Adipocyte (in vitro differentiated cells): ENCODE data around the gene NAA10.

Experiments
- DNase-seq: peaks from one replicate; pipeline ENCODE4 v3.0.0-alpha.2; 2015; ENCODE audit warnings: low read depth
- H3K27me3 ChIP-seq: replicated peaks from 2 replicates; pipeline ENCODE4 v1.7.0; 2013; ENCODE audit warnings: mild to moderate bottlenecking, low read length, moderate library complexity; ENCODE audit not compliant: control insufficient read depth, insufficient read depth
- H3K36me3 ChIP-seq: 2 replicates; pipeline ENCODE4 v1.7.0; 2013; ENCODE audit warnings: low read length, mild to moderate bottlenecking, moderate library complexity; ENCODE audit not compliant: control insufficient read depth, insufficient read depth, severe bottlenecking
- H3K4me1 ChIP-seq: 2 replicates; pipeline ENCODE4 v1.7.0; 2013; ENCODE audit warnings: mild to moderate bottlenecking, low read length, moderate library complexity; ENCODE audit not compliant: control insufficient read depth, insufficient read depth
- H3K4me3 ChIP-seq: 2 replicates; pipeline ENCODE4 v1.7.0; 2013; ENCODE audit warnings: mild to moderate bottlenecking, low read length, moderate library complexity
- H3K9ac ChIP-seq: 2 replicates; pipeline ENCODE4 v1.7.0; 2013; ENCODE audit warnings: mild to moderate bottlenecking, low read length, moderate library complexity
- H3K9me3 ChIP-seq: 2 replicates; pipeline ENCODE4 v1.7.0; 2013; ENCODE audit warnings: mild to moderate bottlenecking, low read length, moderate library complexity; ENCODE audit not compliant: control insufficient read depth

Gene NAA10

DNA sequence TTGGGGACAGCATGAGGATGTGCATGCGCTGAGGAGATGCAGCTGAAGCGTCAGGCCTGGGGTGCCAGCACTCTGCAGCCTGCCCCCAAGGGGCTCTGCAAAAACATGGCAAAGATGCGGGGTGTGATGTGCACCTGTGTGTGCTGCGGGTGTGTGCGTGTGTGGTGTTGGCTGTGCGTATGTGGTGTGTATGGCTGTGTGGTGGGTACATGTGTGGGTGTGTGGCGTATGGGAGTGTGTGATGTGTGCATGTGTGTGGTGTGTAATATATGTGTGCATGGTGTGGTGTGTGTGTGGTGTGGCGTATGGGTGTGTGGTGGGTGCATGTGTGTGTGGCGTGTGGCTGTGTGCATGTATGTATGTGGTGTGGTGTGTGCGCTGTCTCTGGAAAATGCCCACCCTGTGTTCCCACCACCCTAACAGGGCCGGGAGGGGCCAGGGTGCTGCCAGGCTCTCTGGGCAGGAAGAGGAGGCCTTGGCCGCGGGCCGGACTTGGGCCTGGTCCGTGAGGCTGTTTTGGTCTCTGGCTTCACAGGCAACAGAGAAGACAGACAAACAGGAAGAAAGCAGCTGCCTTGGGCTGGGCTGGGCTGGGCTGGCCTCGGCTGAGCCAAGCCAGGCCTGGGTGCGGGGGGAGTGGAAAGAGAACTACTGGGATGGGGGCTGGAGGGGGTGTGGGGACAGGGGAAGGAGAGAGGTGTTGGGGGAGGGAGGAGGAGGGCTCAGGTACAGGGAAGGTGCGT lies 31.4 kb downstream of the NAA10 start:
- peaks cover 7% of the 10 kb centered on the region for H3K4me1 ChIP-seq
- no peak overlapping the region for H3K4me3 ChIP-seq
- peaks cover 12% of the 10 kb centered on the region for H3K27me3 ChIP-seq
- DNase-seq = no peak
- no peaks in the 10 kb centered on the region for H3K36me3 ChIP-seq
- H3K9me3 ChIP-seq = no peaks in the 10 kb centered on the region
- H3K9ac ChIP-seq = no peak overlapping the region

DNA sequence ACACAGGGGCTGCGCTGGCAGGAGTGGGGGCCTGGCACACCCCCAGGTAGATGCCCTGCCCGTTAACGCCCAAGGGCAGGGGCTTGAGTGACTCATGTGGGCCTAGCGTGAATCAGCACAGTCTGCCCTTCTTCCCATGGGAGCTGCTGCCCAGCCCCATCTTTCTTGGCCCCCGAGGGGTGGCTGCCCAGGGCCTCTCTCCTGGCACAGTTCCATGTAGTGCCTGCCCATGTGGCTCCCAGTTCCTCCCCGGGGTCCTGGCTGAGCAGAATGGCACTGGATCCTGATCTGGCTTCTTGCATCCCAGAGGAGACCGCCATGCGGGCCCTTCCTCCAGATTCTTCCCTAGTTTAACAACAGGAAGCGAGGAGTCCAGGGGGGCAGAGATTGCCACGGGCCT lies 32.5 kb downstream of the NAA10 start:
- H3K27me3 ChIP-seq = peaks cover 16% of the 10 kb centered on the region
- H3K4me1 ChIP-seq = peaks cover 7% of the 10 kb centered on the region
- DNase-seq = no peak
- no peaks in the 10 kb centered on the region for H3K9me3 ChIP-seq
- H3K36me3 ChIP-seq = no peaks in the 10 kb centered on the region
- no peak overlapping the region for H3K9ac ChIP-seq
- H3K4me3 ChIP-seq = no peak overlapping the region

GRCh38 chrX:153901753-153902140 lies 33.1 kb downstream of the NAA10 start:
- H3K4me3 ChIP-seq = no peak overlapping the region
- peaks cover 7% of the 10 kb centered on the region for H3K4me1 ChIP-seq
- no peaks in the 10 kb centered on the region for H3K36me3 ChIP-seq
- peaks cover 13% of the 10 kb centered on the region for H3K27me3 ChIP-seq
- peaks cover under 1% of the 10 kb centered on the region for H3K9me3 ChIP-seq
- no peak overlapping the region for H3K9ac ChIP-seq
- no peak for DNase-seq

DNA sequence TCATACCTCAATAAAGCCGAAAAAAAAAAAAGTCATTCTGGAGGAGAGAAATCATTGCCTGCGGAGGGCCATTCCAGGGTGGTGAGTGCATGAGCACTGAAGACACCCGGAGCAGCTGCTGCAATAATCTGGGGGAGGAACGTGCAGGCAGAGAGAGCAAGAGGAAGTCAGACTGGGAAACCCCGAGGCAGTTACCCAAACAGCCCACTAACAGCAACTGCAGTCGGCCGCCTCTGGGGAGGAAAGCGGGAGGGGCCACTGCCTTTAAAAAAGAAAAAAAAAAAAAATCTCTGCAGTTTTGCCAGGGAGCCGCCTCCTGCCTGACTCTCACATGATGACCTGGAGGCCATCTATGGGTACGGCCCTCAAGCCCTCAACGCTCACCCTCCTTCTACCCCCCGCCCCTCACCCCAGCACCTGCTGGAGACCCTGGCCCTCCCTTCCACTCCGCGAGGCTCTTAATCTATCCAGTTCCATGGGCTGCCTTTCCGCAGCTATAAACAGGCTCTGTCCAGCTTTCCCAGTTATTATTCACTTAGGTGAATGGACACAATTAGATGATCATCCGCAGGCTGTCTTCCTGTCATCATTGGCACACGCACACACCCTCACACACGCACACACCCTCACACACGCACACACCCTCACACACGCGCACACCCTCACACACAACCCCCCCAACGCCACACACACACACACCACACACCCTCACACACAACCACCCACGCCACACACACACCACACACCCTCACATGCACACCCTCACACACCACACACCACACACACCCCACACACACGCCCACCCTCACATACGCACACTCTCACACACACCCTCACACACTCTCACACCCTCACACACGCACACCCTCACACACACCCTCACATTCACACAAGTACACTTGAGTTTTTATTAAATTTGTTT lies 33.7 kb downstream of the NAA10 start:
- H3K4me1 ChIP-seq = peaks cover 7% of the 10 kb centered on the region
- DNase-seq = peak; percentile 76
- peaks cover 7% of the 10 kb centered on the region for H3K9me3 ChIP-seq
- H3K4me3 ChIP-seq = no peak overlapping the region
- peaks cover 15% of the 10 kb centered on the region for H3K27me3 ChIP-seq
- no peak overlapping the region for H3K9ac ChIP-seq
- H3K36me3 ChIP-seq = no peaks in the 10 kb centered on the region

DNA sequence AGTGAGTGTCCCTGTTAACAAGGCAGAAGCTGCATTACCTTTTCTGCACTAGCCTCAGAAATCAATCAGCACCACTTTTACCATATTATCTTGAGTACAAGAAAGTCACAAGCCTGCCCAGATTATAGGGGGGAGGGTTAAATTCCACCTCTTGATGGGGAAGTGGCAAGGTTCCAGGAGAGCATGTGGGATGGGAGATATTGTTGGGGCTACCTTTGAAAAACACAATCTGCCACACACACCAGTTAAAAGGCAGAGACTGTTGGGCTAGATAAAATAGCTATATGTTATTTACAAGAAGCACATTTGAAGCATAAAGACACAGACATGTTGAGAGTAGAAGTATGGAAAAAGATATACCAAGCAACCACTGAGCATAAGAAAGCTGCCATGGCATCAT lies 36.9 kb downstream of the NAA10 start:
- Histone ChIP-seq H3K9ac (no peak overlapping the region), H3K9me3 (peaks cover 11% of the 10 kb centered on the region), H3K27me3 (peaks cover 32% of the 10 kb centered on the region), H3K4me3 (no peak overlapping the region), H3K4me1 (peaks cover 7% of the 10 kb centered on the region), H3K36me3 (no peaks in the 10 kb centered on the region)
- DNase-seq = no peak

- peaks cover 66% of the 10 kb centered on the region for H3K27me3 ChIP-seq
- H3K36me3 ChIP-seq = no peaks in the 10 kb centered on the region
- H3K9ac ChIP-seq = no peak overlapping the region
- no peaks in the 10 kb centered on the region for H3K4me1 ChIP-seq
- DNase-seq = no peak
- peaks cover 4% of the 10 kb centered on the region for H3K9me3 ChIP-seq
- no peak overlapping the region for H3K4me3 ChIP-seq
These were observed 45.7 kb downstream of the NAA10 start for GRCh38 chrX:153889123-153889522.

DNA sequence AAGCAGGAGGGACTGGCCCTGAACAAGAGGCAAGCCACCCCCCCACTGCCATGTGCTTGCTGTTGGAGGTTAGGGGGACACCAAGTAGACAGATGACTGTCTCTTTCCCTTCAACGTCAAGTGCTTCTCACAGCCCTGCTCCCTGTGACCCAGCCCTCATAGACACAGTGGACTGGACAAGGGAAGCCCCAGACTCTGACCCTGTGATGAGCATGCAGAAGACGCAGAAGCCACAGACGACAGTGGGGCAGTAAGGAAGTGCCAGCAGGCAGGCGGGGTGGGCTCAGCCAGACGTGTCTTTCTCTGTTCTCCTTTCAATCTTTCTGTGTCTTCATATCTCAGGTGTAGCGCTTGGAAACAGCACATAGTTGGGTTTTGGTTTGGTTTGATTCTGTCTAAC lies 46.5 kb downstream of the NAA10 start:
- Histone ChIP-seq H3K9me3 (peaks cover 4% of the 10 kb centered on the region), H3K36me3 (no peaks in the 10 kb centered on the region), H3K4me3 (no peak overlapping the region), H3K27me3 (peaks cover 67% of the 10 kb centered on the region), H3K4me1 (no peaks in the 10 kb centered on the region), H3K9ac (no peak overlapping the region)
- DNase-seq = no peak

DNA sequence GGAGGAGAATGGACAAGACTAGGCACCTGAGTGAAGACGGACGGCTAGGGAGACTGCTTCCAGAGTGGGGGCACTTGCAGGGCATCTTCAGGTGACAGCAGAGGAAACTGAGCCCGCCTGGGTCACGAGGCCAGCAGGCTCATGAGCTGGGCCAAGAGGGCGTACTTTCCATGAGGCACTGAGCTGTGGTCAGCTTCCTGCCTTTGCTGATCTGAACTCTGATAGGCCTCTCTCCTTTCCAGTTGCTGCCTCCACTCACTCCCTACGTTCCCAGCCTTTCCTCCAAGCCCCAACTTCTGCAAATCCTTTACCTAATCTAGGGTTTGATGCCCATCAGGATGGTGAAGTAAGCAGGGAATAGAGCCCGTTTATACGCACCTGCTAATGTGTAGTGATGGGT lies 47.5 kb downstream of the NAA10 start:
- Histone ChIP-seq H3K4me3 (no peak overlapping the region), H3K4me1 (no peaks in the 10 kb centered on the region), H3K27me3 (peaks cover 67% of the 10 kb centered on the region), H3K9me3 (peaks cover 4% of the 10 kb centered on the region), H3K9ac (no peak overlapping the region), H3K36me3 (no peaks in the 10 kb centered on the region)
- no peak for DNase-seq

DNA sequence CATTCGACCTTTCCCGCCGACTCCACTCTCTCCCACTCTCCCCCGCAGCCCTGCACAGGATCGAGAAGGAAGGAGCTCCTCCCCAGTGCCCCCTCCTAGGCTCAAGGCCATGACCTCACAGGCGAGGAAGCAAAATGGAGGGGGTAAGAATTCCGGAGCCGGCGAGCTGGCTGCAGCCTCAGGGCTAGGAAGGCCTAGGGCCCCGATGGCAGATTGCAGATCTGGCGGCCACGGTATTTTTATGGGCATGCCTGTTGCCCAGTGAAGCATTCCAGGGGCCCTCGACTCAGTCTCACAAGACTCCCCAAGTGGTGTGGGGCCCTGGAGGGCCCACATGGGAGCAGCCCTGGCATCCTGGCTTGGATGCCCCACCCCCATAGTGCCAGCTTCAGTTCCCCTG lies 47.9 kb downstream of the NAA10 start:
- H3K4me1 ChIP-seq = no peaks in the 10 kb centered on the region
- no peaks in the 10 kb centered on the region for H3K36me3 ChIP-seq
- H3K9ac ChIP-seq = no peak overlapping the region
- H3K9me3 ChIP-seq = peaks cover 4% of the 10 kb centered on the region
- no peak overlapping the region for H3K4me3 ChIP-seq
- H3K27me3 ChIP-seq = peaks cover 64% of the 10 kb centered on the region
- no peak for DNase-seq

DNA sequence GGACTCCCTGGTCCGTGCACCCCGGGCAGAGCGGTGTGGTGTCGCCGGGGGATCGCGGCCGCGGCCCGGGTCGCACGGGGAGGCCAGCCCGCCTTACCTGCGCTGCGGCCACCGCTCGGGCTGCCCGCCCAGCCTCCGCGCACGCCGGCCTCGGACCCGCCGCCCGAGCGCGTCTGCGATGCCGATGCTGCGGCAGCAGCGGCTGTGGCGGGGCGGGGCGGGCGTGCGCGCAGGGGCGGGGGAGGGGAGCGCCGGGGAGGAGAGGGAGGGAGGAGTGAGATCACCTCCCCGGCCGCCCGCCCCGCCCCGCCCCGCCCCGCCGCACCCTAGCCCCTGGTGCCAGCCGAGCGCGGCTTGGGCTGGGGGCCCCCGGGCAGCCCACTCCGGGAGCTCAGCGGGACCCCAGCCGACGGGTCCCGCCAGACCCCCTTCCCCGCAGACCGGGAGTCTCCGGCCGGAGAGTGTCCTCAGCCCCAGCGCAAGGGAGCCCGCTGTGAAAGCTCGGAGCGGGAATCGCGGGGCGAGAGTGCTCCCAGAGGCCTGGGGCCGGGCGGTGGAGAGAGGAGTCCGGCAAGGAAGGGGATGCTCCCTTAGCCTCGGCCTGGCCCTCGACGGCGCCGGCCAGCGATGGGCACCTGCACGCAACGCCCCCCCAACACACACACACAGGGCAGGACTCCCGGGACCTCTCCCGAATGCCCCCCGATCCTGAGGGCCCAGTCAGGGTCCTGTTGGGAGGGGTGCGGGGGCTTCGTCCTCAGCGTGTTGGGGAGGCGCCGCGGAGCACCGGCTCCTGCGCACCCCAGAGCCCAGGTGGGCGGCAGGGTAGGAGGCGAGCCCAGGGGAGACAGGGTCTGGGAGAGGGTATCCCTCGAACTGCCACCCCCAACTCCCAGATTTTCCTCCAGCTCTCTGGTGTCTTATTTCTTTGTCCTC lies 48.6 kb downstream of the NAA10 start, which contains the start of gene L1CAM:
TSS of gene L1CAM (minus strand) at position 206 of the 936 bp plus-strand sequence. CDS start 10,337 bp downstream, outside the sequence.
- Histone ChIP-seq H3K36me3 (no peaks in the 10 kb centered on the region), H3K4me1 (no peaks in the 10 kb centered on the region), H3K27me3 (peaks cover 70% of the 10 kb centered on the region), H3K4me3 (no peak within 1 kb of the TSS), H3K9ac (no peak within 1 kb of the TSS), H3K9me3 (peaks cover 4% of the 10 kb centered on the region)
- no peak for DNase-seq
